H1 (cell line): ENCODE measurements around the gene RASGRP3. TPM values are rescaled to one million over a fixed set of nuclear protein-coding genes. Genes with fewer than 3 reads are reported as not detected.

Source experiments
- CTCF ChIA-PET: fragments of 300-600 bp; sonication (Branson Sonifier 250); formaldehyde crosslinking; loops from one replicate; lab custom pipeline; 2021; ENCODE audit not compliant: partially characterized antibody; lab: Charles Lee
- POLR2A ChIA-PET: fragments of 300-600 bp; sonication (Branson Sonifier 250); formaldehyde crosslinking; loops from one replicate; lab custom pipeline; 2021; ENCODE audit warnings: inconsistent platforms; ENCODE audit not compliant: partially characterized antibody; lab: Charles Lee
- DNase-seq, 2 experiments: peaks; one replicate each; pipeline versions ENCODE4 v3.0.0 to v3.0.0-alpha.2; 2010 to 2022; ENCODE audit warnings: low spot score in 2 of 2, low read depth in 1 of 2, mixed read lengths in 1 of 2
- FAIRE-seq: peaks from 2 replicates; lab custom pipeline; 2011; peaks lifted over from hg19 to GRCh38; lab: Jason Lieb, UNC
- H2AFZ ChIP-seq: 2 replicates; pipeline ENCODE4 v1.8.1; 2012; ENCODE audit warnings: low read length, inconsistent platforms
- H2AK5ac ChIP-seq: 2 replicates; pipeline ENCODE4 v1.6.1; 2013; ENCODE audit warnings: low read depth, low read length
- H2BK120ac ChIP-seq: replicated peaks from 2 replicates; pipeline ENCODE3; 2013; ENCODE audit warnings: low read depth, low read length, inconsistent platforms
- H2BK12ac ChIP-seq: 2 replicates; pipeline ENCODE4 v1.6.1; 2013; ENCODE audit warnings: low read depth, low read length
- H2BK15ac ChIP-seq: 2 replicates; pipeline ENCODE4 v1.6.1; 2013; ENCODE audit warnings: low read length
- H2BK20ac ChIP-seq: 2 replicates; pipeline ENCODE4 v1.6.1; 2013; ENCODE audit warnings: low read length
- H2BK5ac ChIP-seq: 2 replicates; pipeline ENCODE4 v1.6.1; 2013; ENCODE audit warnings: low read depth, low read length
- H3K14ac ChIP-seq: 2 replicates; pipeline ENCODE4 v1.6.1; 2013; ENCODE audit warnings: inconsistent platforms; ENCODE audit not compliant: insufficient read length
- H3K18ac ChIP-seq: 2 replicates; pipeline ENCODE4 v1.6.1; 2013; ENCODE audit warnings: low read length; ENCODE audit errors: extremely low read depth
- H3K23ac ChIP-seq: 2 replicates; pipeline ENCODE4 v1.6.1; 2013; ENCODE audit warnings: inconsistent platforms; ENCODE audit not compliant: insufficient read length
- H3K23me2 ChIP-seq: 2 replicates; pipeline ENCODE4 v1.6.1; 2013; ENCODE audit warnings: low read depth, low read length
- H3K27ac ChIP-seq: 2 replicates; pipeline ENCODE4 v1.6.1; 2011; ENCODE audit warnings: low read depth, low read length, inconsistent platforms
- H3K27me3 ChIP-seq, 4 experiments: replicated peaks in 1 of 4; 1 replicate in 1 of 4; 2 replicates in 3 of 4; pipeline versions ENCODE4 v1.6.1 to v1.8.1; 2011 to 2013; ENCODE audit warnings: low read length in 3 of 4, mild to moderate bottlenecking in 3 of 4, inconsistent platforms in 2 of 4, mixed read lengths in 2 of 4, moderate library complexity in 1 of 4; ENCODE audit not compliant: control insufficient read depth in 3 of 4, insufficient read depth in 3 of 4; ENCODE audit errors: extremely low read depth in 1 of 4
- H3K36me3 ChIP-seq, 4 experiments: 2 replicates each; pipeline versions ENCODE4 v1.6.1 to v1.8.1; 2011 to 2013; ENCODE audit warnings: mild to moderate bottlenecking in 4 of 4, low read length in 3 of 4, moderate library complexity in 2 of 4, control low read depth in 1 of 4, inconsistent platforms in 1 of 4; ENCODE audit not compliant: insufficient read depth in 4 of 4, control insufficient read depth in 2 of 4
- H3K4ac ChIP-seq: replicated peaks from 2 replicates; pipeline ENCODE3; 2013; ENCODE audit warnings: low read length, low read depth, mixed read lengths, inconsistent platforms; ENCODE audit not compliant: insufficient read length
- H3K4me1 ChIP-seq, 4 experiments: replicated peaks in 1 of 4; 1 replicate in 1 of 4; 2 replicates in 3 of 4; pipeline versions ENCODE4 v1.6.1 to v1.8.1; 2011 to 2013; ENCODE audit warnings: low read length in 3 of 4, inconsistent platforms in 2 of 4, mixed read lengths in 1 of 4; ENCODE audit not compliant: insufficient read depth in 4 of 4, control insufficient read depth in 3 of 4
- H3K4me2 ChIP-seq, 2 experiments: 2 replicates each; pipeline versions ENCODE4 v1.6.1 to v1.8.1; 2011 to 2013; ENCODE audit warnings: low read depth in 2 of 2, low read length in 2 of 2, control low read depth in 1 of 2, inconsistent platforms in 1 of 2, mild to moderate bottlenecking in 1 of 2; ENCODE audit not compliant: insufficient read depth in 1 of 2
- H3K4me3 ChIP-seq, 4 experiments: fragments of 200-600, 300-600 bp in 1 of 4; sonication (generic), shearing (Covaris generic), sonication (Bioruptor Twin) in 1 of 4; 2 replicates each; pipeline versions ENCODE4 v1.5.1 to v1.8.1; 2011 to 2016; ENCODE audit warnings: low read length in 4 of 4, low read depth in 3 of 4, control low read depth in 2 of 4, inconsistent platforms in 2 of 4, mild to moderate bottlenecking in 2 of 4, mixed read lengths in 1 of 4, moderate library complexity in 1 of 4; ENCODE audit not compliant: insufficient read depth in 2 of 4; ENCODE audit errors: extremely low read depth in 1 of 4
- H3K56ac ChIP-seq: replicated peaks from 2 replicates; pipeline ENCODE3; 2013; ENCODE audit warnings: low read depth, mild to moderate bottlenecking, mixed read lengths, low read length, inconsistent platforms; ENCODE audit not compliant: insufficient read length
- H3K79me1 ChIP-seq: 2 replicates; pipeline ENCODE4 v1.6.1; 2013; ENCODE audit warnings: low read depth, low read length, control low read depth
- H3K79me2 ChIP-seq, 2 experiments: 2 replicates each; pipeline versions ENCODE4 v1.6.1 to v1.8.1; 2012 to 2013; ENCODE audit warnings: low read length in 2 of 2, mild to moderate bottlenecking in 2 of 2, inconsistent platforms in 1 of 2; ENCODE audit not compliant: insufficient read depth in 2 of 2, control insufficient read depth in 1 of 2
- H3K9ac ChIP-seq, 4 experiments: replicated peaks in 1 of 4; 1 replicate in 1 of 4; 2 replicates in 3 of 4; pipeline versions ENCODE4 v1.6.1 to v1.8.1; 2011 to 2013; ENCODE audit warnings: low read depth in 3 of 4, low read length in 3 of 4, control low read depth in 2 of 4, mild to moderate bottlenecking in 2 of 4, moderate library complexity in 2 of 4, inconsistent platforms in 1 of 4; ENCODE audit errors: extremely low read depth in 1 of 4
- H3K9me3 ChIP-seq, 2 experiments: 2 replicates each; pipeline versions ENCODE4 v1.6.1 to v1.8.1; 2012 to 2013; ENCODE audit warnings: mild to moderate bottlenecking in 2 of 2, moderate library complexity in 2 of 2, control low read depth in 1 of 2, inconsistent platforms in 1 of 2, low read depth in 1 of 2, low read length in 1 of 2, mixed read lengths in 1 of 2; ENCODE audit not compliant: insufficient read depth in 2 of 2
- H4K20me1 ChIP-seq, 2 experiments: replicated peaks in 1 of 2; 2 replicates each; pipeline versions ENCODE3 to v1.8.1; 2011 to 2013; ENCODE audit warnings: inconsistent platforms in 2 of 2, low read length in 2 of 2, mild to moderate bottlenecking in 1 of 2; ENCODE audit not compliant: insufficient read depth in 2 of 2, control insufficient read depth in 1 of 2
- H4K5ac ChIP-seq: 2 replicates; pipeline ENCODE4 v1.6.1; 2013; ENCODE audit warnings: low read length, low read depth, mixed read lengths, inconsistent platforms; ENCODE audit not compliant: insufficient read length
- H4K8ac ChIP-seq: 2 replicates; pipeline ENCODE4 v1.8.0; 2013; ENCODE audit warnings: mild to moderate bottlenecking, moderate library complexity, low read length, inconsistent platforms; ENCODE audit not compliant: insufficient read depth; ENCODE audit errors: extremely low read depth
- H4K91ac ChIP-seq: replicated peaks from 2 replicates; pipeline ENCODE3; 2013; ENCODE audit warnings: low read length, mixed read lengths, inconsistent platforms; ENCODE audit not compliant: insufficient read length
- ASH2L ChIP-seq: fragments of 200-600, 300-600 bp; sonication (generic); IDR thresholded peaks from one replicate; pipeline ENCODE4 v1.7.1; 2017; ENCODE audit warnings: low read length
- CREB1 ChIP-seq: IDR thresholded peaks from 2 replicates; pipeline ENCODE4 v1.6.1; 2012; ENCODE audit warnings: inconsistent platforms
- GTF2F1 ChIP-seq: IDR thresholded peaks from 2 replicates; pipeline ENCODE4 v1.6.1; 2012; ENCODE audit warnings: low read depth, low read length, improper control_type of control experiment, borderline replicate concordance
- KDM1A ChIP-seq: fragments of 200-600, 300-600 bp; sonication (generic); IDR thresholded peaks from 2 replicates; pipeline ENCODE4 v1.7.1; 2016; ENCODE audit warnings: mild to moderate bottlenecking, low read length, borderline replicate concordance
- KDM5A ChIP-seq: fragments of 200-600 bp; IDR thresholded peaks from 2 replicates; pipeline ENCODE4 v1.7.1; 2012; ENCODE audit warnings: mild to moderate bottlenecking, low read length, inconsistent platforms, mixed read lengths
- POLR2AphosphoS5 ChIP-seq: IDR thresholded peaks from 2 replicates; pipeline ENCODE4 v1.6.1; 2011; ENCODE audit warnings: low read depth, low read length
- RNF2 ChIP-seq: fragments of 200-900, 300-1000 bp; sonication (generic); IDR thresholded peaks from 2 replicates; pipeline ENCODE4 v1.7.1; 2016; ENCODE audit warnings: borderline replicate concordance, low read depth, mild to moderate bottlenecking, antibody characterized with exemption, low read length; ENCODE audit not compliant: poor library complexity, severe bottlenecking; ENCODE audit errors: missing control alignments
- SP2 ChIP-seq: IDR thresholded peaks from 2 replicates; pipeline ENCODE4 v1.6.1; 2012; ENCODE audit warnings: mild to moderate bottlenecking, low read length, inconsistent platforms
- TBP ChIP-seq: IDR thresholded peaks from 2 replicates; pipeline ENCODE4 v1.6.1; 2011; ENCODE audit warnings: low read depth, low read length, improper control_type of control experiment
- TCF12 ChIP-seq: IDR thresholded peaks from 2 replicates; pipeline ENCODE4 v1.6.1; 2011; ENCODE audit warnings: low read depth, mild to moderate bottlenecking, low read length
- WGBS, 2 experiments: shearing (Covaris generic) in 1 of 2; methylation state at CpG; one replicate each; pipeline versions ENCODE4 v1.1.6 to v1.1.7; 2013 to 2015; ENCODE audit warnings: low lambda C conversion rate in 2 of 2, mixed read lengths in 2 of 2, inconsistent platforms in 1 of 2, low coverage in 1 of 2, missing lambda C conversion rate in 1 of 2; ENCODE audit not compliant: insufficient replicate concordance in 2 of 2, insufficient coverage in 1 of 2, insufficient read length in 1 of 2; ENCODE audit errors: extremely low coverage in 1 of 2, missing lambda C conversion rate in 1 of 2; 5-methylcytosine and 5-hydroxymethylcytosine counted together
- polyA plus RNA-seq, 7 experiments: library from polyadenylated mRNA; depleted of rRNA in 3 of 7; stranded (reverse) in 5 of 7; unstranded in 2 of 7; fragments of >200 nt in 5 of 7; fragments of 200-250 nt in 2 of 7; gene quantifications; 1 replicate in 5 of 7; 2 replicates in 1 of 7; 4 replicates in 1 of 7; pipeline versions ENCODE4 v1.2.1 to v1.2.3, GENCODE V29; 2011 to 2013; ENCODE audit warnings: missing spikeins in 2 of 7, mixed read lengths in 2 of 7
- total RNA-seq: library from RNA; stranded (reverse); fragmentation: NEBNext Ultra II Directional; extraction: Animal tissue kit (Norgen Biotek cat#: 25700); gene quantifications from 2 replicates; pipeline ENCODE4 v1.2.1, GENCODE V29; 2021

Gene RASGRP3
- total and polyA plus RNA-seq, 2 of the 8 experiments (the other 6 are each of a cell fraction or from before 2014, with no cell fraction given) = 0.06 TPM; not detected in 1

DNA sequence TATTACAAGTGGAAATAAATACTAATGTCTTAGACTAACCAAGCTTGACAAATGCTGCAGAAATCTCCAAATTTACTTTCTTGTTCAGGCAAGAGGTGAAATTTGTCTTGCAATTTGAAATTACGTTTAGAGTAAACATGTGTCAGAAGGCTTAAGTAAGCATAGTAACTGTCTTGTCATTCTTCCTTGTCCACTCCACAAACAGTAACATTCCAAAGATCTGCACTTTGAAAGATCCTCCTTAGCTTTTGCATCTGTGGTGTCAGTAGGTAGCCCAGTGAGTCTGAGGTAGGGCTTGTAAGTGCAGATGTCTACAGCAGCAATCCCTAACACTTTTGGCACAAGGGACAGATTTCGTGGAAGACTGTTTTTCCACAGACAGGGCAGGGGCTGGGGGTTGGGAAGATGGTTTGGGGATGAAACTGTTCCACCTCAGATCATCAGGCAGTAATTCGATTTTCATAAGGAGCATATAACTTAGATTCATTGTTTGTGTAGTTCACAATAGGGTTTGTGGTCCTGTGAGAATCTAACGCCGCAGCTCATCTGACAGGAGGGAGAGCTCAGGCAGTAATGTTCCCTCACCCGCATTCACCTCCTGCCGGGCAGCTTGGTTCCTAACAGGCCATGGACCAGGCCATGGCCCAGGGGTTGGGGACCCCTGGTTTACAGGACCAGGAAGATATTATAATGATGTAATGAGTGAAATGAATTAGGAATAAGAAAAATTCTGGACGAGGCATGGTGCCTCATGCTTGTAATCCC is 18.6 kb downstream of the RASGRP3 start:
- no peak overlapping the region for H3K56ac ChIP-seq
- H3K36me3 ChIP-seq = no peaks in the 10 kb centered on the region
- H2BK120ac ChIP-seq = no peak overlapping the region
- no peak overlapping the region for H4K8ac ChIP-seq
- H2BK20ac ChIP-seq = no peak overlapping the region
- FAIRE-seq (no peak), DNase-seq (no peak)
- H3K79me1 ChIP-seq = no peaks in the 10 kb centered on the region
- no peak overlapping the region for H4K91ac ChIP-seq
- no peaks in the 10 kb centered on the region for H3K79me2 ChIP-seq
- H3K14ac ChIP-seq = no peak overlapping the region
- POLR2A ChIA-PET = no interaction called here
- no peaks in the 10 kb centered on the region for H3K9me3 ChIP-seq
- H4K5ac ChIP-seq = no peak overlapping the region
- H3K23ac ChIP-seq = no peak overlapping the region
- no peaks in the 10 kb centered on the region for H3K4me1 ChIP-seq
- H3K23me2 ChIP-seq = peaks cover 2% of the 10 kb centered on the region; the same call in 1 of the 2 replicates
- H3K4me2 ChIP-seq = no peak overlapping the region
- no peak overlapping the region for H3K27ac ChIP-seq
- no peak overlapping the region for H3K4ac ChIP-seq
- H4K20me1 ChIP-seq = no peaks in the 10 kb centered on the region
- no peak overlapping the region for H2BK15ac ChIP-seq
- CTCF ChIA-PET = no interaction called here
- H2BK12ac ChIP-seq = no peak overlapping the region
- H3K4me3 ChIP-seq = no peak overlapping the region
- no peak overlapping the region for H3K9ac ChIP-seq
- H2BK5ac ChIP-seq = no peak overlapping the region
- WGBS, 2 experiments = 77% methylated on average over 8 of the region's 8 CpGs; no CpG with 5 or more reads in 1 of the 2 experiments
- H3K27me3 ChIP-seq = no peaks in the 10 kb centered on the region
- no peak overlapping the region for H2AFZ ChIP-seq
- H3K18ac ChIP-seq = no peak overlapping the region
- no peak overlapping the region for H2AK5ac ChIP-seq
- TF ChIP-seq SP2 = no peak
- TF ChIP-seq RNF2 = no peak
- no peak for TF ChIP-seq TBP
- no peak for TF ChIP-seq KDM5A
- TF ChIP-seq CREB1 = no peak
- no peak for TF ChIP-seq KDM1A
- no peak for TF ChIP-seq GTF2F1
- TF ChIP-seq TCF12 = no peak
- TF ChIP-seq ASH2L = no peak
- TF ChIP-seq POLR2AphosphoS5 = no peak
